ENCODE measurements around the gene NDOR1. TPM values are rescaled to one million over a fixed set of nuclear protein-coding genes. Genes with fewer than 3 reads are reported as not detected.

Gene NDOR1
- total RNA-seq, 1 donor from 2014 or later = 22.4 TPM

DNA sequence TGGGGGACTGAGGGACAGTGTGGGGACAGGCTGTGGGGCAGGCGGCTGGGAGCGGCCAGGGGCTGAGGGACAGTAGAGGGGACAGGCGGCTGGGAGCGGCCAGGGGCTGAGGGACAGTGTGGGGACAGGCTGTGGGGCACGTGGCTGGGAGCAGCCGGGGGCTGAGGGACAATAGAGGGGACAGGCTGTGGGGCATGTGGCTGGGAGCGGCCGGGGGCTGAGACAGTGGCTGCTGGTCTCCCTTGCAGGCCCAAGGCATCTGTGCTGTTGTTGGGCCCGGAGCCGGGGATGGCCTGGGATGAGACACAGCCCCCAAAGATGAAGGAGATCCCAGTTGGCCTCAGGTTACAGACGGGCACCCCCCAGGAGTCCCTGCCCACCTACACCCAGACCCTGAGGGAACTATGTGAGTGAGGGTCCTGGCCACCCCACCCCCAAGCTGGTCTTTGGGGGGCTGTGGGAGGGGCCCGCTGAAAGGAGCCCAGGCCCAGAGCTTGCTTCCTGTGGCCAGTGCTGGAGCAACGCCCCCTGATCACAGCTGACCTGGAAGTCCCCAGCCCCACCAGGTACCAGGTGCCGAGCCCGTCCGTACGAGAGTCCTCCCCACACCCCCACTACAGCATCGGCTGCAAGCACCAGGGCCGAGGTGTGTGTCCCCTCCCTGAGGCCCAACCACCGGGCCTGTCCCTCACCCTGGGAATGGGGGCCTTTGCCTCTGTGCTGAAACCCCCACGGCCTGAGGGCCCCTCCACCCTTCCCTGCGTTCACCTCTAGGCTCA is 46.2 kb downstream of the NDOR1 start:
- Mint-ChIP-seq H3K4me3 (no peak overlapping the region), H3K4me1 (peaks cover 13% of the 10 kb centered on the region), H3K9me3 (no peaks in the 10 kb centered on the region), H3K27me3 (ENCODE audit: low read depth) (no peaks in the 10 kb centered on the region), H3K36me3 (no peaks in the 10 kb centered on the region), H3K27ac (no peak overlapping the region)
- no peak for DNase-seq (ENCODE audit: low spot score in 2 of 2, unreplicated experiment in 2 of 2)
- no peak for TF ChIP-seq CTCF (IDR thresholded peaks at IDR 0.05; ENCODE audit: unreplicated experiment)

DNA sequence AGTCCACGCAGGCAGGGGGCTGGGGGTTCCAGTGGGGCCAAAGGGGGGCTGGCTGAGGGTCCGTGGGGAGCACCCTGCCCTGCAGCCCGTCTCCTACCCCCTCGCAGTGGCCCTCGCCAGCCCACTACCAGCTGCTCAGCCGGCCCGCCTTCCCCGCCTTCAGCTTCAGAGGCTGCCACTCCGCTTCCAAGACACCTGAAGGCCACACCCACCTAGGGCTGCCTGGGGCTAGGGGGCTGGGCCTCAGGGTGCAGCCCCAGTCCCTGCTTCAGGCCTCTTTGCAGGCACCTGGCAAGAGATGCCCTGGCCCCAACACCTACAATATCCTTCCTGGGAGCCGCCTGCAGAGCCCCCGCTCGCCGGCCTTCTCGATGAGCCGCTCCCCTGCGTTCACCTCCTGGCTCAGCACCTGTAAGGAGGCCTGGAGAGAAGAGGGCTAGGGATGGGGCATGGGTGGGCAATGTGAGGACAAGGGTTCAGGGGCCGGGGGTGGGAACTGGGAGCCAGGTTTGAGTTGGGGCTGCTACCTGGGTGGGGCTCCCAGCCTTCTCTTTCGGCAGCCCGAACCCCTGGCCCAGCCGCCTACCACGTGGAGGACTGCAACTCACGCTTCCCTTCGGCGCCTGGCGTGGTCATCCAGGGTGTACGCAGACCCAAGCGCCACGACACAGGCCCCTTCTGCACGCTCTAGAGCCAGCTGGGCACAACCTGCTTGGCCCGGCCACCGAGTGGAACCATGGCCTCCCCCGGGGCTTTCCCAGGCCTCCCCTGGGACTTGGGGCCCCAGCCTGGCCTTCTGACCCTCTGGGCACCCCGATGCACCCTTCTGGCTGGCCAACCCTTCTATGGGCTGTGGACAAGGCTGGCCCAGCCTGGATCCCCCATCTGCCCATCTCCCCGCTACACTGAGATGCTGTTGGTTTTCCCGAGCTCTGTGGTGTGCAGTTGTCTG is 47.3 kb downstream of the NDOR1 start:
- H3K27ac Mint-ChIP-seq = no peak overlapping the region
- no peaks in the 10 kb centered on the region for H3K9me3 Mint-ChIP-seq
- peaks cover 14% of the 10 kb centered on the region for H3K4me1 Mint-ChIP-seq
- no peaks in the 10 kb centered on the region for H3K36me3 Mint-ChIP-seq
- H3K4me3 Mint-ChIP-seq = no peak overlapping the region
- no peak for DNase-seq (ENCODE audit: low spot score in 2 of 2, unreplicated experiment in 2 of 2)
- TF ChIP-seq CTCF (IDR thresholded peaks at IDR 0.05; ENCODE audit: unreplicated experiment) = no peak
- no peaks in the 10 kb centered on the region for H3K27me3 Mint-ChIP-seq (ENCODE audit: low read depth)

- H3K9me3 Mint-ChIP-seq = no peaks in the 10 kb centered on the region
- H3K27me3 Mint-ChIP-seq (ENCODE audit: low read depth) = no peaks in the 10 kb centered on the region
- peak overlapping the region; percentile 51 for H3K27ac Mint-ChIP-seq
- DNase-seq (ENCODE audit: low spot score in 2 of 2, unreplicated experiment in 2 of 2) = no peak
- TF ChIP-seq CTCF (IDR thresholded peaks at IDR 0.05; ENCODE audit: unreplicated experiment) = no peak
- H3K36me3 Mint-ChIP-seq = no peaks in the 10 kb centered on the region
- peaks cover 14% of the 10 kb centered on the region for H3K4me1 Mint-ChIP-seq
- H3K4me3 Mint-ChIP-seq = peak overlapping the region; percentile 84
Measured at GRCh38 chr9:137253717-137254623, 48.5 kb downstream of the NDOR1 start.

DNA sequence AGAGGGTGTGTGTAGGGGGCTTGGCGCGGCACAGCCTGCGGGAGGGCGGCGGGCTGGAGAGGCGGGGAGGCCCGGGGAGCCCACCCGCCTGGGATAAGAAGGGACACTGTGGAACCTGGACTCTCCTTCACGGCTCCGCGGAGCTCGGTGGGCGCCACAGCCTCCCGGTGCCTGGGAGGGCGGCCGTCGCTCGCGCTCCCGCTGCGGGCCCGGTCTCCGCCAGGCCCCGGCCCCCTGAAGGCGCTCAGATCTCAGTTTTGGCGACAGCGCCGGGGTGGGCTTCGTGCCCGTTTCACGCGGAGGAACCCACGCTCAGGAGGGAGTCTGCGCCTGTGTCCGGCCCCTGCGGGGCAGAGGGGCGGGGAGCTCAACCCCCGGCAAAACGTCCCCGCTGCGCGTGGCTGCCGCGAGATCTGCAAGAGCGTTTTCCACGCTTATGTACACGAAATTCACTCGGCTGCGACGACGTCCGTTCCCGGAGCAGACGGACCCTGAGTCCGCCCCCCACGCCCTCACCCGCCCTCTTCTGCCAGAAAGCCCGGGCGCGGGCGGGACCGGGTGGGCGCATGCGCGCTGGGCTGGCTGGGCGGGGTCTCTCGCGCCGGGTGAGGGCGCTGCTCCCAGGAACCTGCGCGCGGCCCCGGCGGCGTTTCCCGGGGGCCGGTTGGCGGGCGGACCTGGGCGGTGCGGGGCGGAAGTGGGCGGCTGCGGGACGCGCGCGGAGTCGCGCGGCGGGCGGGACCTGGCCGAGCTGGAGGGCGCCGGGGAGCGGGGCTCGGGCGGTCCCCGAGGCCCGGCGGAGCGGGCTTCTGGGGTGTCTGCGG is 49.3 kb downstream of the NDOR1 start, which contains the start of gene NELFB:
Gene NELFB (plus strand): TSS at position 704 of the 824 bp plus-strand sequence.
- Mint-ChIP-seq H3K27ac (peak within 1 kb of the TSS; percentile 51), H3K4me3 (peak within 1 kb of the TSS; percentile 89), H3K36me3 (no peaks in the 10 kb centered on the region), H3K27me3 (ENCODE audit: low read depth) (no peaks in the 10 kb centered on the region), H3K9me3 (no peaks in the 10 kb centered on the region), H3K4me1 (peaks cover 14% of the 10 kb centered on the region)
- DNase-seq (ENCODE audit: low spot score in 2 of 2, unreplicated experiment in 2 of 2) = peak; percentile 92 to 99
- no peak for TF ChIP-seq CTCF (IDR thresholded peaks at IDR 0.05; ENCODE audit: unreplicated experiment)
